ENCODE data around the gene KRTAP10-10.
"Not testable (repeated sequence)": the region's sequence is repeated elsewhere in the genome, so short reads cannot be mapped to it uniquely, and the experiment has no call there.

The KRTAP10-10 gene

DNA sequence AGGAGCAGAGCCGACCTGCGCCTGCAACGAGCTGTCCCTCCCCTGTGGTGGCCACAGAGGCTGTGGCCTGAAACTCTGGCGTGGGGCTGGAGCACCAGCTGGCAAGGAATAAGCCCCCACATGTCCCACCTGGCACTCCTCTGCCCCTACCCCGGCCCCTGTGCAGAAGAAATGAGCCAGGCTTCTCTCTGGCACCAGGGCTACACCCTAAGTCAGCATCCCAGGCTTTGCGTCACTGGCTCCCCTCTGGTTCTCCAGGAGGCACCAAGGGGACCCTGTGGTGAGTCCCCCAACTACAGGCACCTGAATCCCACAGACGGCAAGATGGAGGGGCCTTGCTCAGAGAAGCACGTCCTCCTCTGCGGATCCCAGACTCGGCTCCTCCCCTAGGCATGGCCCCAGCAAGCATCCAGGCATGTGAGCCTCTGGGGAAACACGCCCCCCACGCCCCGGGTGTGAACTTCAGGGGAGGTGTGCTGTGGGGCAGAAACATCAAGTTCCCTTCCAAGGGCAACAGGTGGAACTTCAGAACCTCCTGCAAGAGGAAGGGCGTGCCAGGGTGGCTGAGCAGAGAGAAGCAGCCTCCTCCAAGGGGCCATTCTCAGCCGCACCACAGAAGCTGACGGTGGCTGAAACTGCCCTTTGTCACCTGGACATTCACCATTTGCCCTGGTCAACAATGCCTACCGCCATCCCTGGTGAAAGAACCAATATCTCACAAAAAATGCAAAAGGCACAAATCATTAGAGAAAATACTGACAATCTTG is 33.9 kb upstream of the KRTAP10-10 start:
- no peak for DNase-seq

DNA sequence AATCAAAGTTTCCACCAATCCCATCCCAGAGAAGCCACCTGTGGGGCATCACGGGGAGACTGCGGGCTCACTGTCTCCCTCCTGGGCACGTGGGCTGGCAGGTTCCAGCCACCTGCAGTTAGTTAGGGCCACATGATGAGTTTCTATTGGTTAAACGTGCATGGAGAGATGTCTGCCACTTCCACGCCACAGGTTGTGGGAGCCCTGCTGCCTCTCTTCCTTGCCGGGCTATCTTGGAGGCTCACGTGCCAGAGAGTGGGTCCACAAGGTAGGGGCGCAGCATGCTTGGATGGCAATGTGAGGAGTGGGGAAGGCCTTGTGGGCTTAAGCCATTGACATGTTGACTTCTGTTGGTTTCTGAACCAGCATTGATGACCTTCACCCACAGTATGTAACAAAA is 33.2 kb upstream of the KRTAP10-10 start:
- no peak for DNase-seq

DNA sequence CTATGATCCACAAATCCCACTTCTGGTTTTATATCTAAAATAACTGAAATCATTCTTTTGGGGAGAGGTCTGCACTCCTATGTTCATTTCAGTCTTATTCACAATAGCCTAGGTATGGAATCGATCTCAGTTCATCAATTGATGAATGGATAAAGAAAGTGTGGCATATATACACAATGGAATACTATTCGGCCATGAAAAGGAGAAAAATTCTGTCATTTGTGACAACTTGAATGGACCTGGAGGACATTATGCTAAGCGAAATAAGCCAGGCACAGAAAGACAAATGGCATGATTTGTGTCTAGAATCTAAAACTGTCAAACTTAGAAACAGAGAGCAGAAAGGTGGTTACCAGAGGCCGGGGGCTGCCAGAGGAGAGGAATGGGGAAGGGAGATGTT is 30.7 kb upstream of the KRTAP10-10 start:
- DNase-seq, result no peak

DNA sequence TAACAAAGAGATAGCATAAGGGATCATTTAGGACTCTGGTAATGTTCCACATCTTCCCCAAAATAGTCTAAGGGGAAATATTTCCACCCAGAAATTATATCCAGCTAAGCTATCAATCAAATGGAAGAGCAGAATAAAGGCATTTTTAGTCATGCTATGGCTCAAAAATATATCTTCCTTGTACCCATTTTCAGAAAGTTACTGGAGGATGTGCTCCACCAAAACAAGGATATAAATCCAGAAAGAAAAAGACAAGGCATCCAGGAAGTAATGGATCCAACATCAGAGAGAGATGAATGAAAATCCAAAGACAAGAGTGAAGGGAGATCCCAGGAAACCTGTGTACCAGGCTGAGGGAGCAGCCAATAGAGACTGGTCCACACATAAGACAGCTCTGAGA is 28.0 kb upstream of the KRTAP10-10 start:
- DNase-seq, result no peak

DNA sequence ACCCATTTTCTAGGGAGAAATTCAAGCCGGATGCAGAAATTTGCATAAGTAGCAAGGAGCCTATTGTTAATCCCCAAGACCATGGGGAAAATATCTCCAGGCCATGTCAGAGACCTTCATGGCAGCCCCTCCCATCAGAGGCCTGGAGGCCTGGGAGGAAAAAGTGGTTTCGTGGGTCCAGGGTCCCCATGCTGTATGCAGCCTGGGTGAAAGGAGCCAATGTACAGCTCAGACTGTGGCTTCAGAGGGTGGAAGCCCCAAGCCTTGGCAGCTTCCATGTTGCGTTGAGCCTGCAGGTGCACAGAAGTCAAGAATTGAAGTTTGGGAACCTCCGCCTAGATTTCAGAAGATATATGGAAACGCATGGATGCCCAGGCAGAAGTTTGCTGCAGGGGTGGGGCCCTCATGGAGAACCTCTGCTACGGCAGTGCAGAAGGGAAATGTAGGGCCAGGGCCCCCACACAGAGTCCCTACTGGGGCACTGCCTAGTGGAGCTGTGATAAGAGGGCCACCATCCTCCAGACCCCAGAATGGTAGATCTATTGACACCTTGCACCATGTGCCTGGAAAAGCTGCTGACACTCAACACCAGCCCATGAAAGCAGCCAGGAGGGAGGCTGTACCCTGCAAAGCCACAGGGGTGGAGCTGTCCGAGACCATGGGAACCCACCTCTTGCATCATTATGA is 26.9 kb upstream of the KRTAP10-10 start:
- not testable (repeated sequence) for DNase-seq

DNA sequence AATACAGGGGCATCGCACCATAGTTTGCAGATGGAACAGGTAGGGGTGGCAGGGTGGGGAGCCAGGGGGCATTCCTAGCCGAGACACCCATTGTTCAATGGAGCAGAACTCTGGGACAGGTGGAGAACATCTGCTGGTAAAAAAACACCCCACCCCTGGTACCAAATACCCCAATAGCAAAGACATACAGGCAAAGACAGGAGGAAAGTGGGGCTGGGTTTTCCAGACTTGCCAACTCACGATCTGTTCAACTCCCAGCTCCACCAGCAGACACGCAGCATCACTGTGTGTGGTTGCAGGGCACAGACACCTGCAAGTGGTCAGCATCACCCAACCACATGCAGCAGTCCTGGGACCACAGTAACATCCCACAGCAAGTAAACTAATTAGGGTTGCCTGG is 25.6 kb upstream of the KRTAP10-10 start:
- peak in 1 of 2 experiments; percentile 2 for DNase-seq

DNA sequence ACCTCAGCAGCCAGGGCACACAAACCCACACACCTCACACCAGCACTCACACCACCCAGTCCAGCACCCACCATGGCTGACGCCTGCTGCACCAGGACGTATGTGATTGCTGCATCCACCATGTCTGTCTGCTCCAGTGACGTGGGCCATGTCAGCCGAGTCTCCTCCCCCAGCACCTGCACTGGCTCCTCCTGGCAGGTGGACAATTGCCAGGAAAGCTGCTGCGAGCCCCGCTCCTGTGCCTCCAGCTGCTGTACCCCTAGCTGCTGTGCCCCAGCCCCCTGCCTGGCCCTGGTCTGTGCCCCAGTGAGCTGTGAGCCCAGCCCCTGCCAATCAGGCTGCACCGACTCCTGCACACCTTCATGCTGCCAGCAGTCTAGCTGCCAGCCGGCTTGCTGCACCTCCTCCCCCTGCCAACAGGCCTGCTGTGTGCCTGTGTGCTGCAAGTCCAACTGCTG is 25.1 kb upstream of the KRTAP10-10 start, which contains the start of gene KRTAP10-8:
Gene KRTAP10-8, plus strand, starts transcription at position 51 of the 458 bp plus-strand sequence. Its CDS starts 22 bp downstream, at position 73.
- peak in 1 of 2 experiments; percentile 5 for DNase-seq

DNA sequence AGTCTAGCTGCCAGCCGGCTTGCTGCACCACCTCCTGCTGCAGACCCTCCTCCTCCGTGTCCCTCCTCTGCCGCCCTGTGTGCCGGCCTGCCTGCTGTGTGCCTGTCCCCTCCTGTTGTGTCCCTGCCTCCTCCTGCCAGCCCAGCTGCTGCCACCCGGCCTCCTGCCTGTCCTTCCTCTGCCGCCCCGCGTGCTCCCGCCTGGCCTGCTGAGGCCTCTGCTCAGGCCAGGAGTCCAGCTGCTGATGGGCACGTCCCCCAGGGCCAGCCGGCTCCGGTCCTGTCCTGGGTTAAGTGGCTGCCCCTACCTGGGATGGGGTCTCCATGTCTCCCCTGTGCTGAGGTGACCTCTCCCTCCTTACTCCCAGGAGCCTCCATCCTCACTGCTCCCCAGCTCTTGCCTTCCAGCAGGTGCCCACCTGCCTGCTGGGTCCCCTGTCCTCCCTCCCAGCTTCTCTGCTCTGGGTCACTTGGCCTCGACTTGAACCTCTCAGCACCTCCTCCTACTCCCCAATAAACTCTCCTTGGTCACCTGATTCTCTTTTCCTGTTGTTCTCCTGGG is 24.4 kb upstream of the KRTAP10-10 start:
- peak in 1 of 2 experiments; percentile 6 for DNase-seq

DNA sequence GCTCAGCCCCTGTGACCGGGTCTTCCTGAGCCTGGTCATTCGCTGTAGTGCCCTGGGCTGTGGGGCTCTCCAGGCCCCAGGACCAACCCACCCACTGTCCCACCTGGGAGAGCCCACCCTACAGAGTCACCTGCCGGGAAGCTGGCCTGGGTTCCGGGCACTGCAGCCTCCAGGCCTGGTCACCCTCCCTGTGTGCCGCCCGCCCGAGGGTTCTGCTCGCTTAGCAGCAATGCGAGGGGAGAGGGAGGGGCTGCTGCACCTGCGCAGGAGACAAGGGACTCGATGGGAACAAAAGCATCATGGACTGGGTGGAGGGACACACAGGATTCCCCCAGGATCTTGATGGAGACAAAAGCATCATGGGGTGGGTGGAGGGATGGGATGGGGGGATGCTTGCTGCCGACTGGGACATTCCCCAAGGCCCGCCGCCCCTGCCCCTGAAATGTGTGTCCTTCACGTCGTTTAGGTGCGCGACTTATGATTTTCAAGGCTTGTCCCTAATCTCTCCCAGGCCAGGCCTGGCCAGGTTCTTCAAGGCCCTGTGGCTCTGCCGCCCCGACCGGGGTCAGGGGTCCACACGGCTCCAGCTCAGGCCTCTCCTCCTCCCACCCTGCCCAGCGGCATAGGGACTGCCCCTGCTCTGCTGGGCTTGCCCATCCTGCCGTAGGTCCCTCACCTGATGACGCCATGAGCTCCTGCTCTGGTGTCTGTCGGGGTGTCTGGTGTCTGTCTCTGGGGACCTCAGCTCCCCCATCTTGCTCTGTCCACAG is 23.6 kb upstream of the KRTAP10-10 start:
- DNase-seq, result peak in 1 of 2 experiments; percentile 10

DNA sequence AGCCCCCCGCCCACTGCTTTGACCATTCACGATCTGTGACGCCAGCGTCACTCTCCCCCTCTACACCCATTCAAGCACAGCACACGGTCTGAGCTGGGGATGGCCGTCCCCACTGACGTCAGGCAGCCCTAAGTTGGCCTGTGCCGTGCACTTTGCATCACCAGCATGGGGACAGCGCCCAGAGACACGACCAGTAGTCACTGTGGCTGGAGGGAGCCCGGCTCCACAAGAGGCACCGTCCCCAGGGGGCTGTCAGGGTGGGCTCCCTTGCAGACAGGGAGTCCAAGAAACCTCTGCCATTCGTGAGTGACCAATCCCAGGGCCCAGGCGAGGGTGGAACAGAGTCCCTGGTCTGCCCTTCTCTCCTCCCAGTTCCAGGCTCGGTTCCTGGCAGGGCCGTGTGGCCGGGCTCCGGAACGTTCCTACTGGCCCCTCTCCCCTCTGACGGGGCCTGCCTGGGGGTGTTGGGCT is 23.0 kb upstream of the KRTAP10-10 start:
- no peak for DNase-seq

DNA sequence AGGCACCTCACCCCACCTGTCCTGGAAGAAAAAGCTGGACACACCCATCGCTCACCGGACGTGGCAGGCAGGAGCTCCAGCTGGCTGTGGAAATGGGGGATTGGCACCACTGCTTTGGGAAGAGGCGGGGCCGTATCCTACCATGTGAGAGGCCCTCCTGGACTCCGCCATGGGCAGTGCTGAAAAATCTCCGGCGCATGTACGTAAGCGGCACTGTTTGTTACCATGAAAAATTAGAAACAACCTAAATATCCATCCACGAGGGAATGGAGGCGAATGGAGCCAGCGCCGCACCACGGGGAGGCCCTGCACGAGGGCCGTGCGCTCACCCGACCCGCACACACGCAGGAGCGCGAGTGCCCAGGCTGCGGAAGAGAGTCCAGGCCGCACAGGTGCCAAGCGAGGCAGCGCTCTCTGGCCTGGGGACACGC is 22.2 kb upstream of the KRTAP10-10 start:
- no peak for DNase-seq

DNA sequence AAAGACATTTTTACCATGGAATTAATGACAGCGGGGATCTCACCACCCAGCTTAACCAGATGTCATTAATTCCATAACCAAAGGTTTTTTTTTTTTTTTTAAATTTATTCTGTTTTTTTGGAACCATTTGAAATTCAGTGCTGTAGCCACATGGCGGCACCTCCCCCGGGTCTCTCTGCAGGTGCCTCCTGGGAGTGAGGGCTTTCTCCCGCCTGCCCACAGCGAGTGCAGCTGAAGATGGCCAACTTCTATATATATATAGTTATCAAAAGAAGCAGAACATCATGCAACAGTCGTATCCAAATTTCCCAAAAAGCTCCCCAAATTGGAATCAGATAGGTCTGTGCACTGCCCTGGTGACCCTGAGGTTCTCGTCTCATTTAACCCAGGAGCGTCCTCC is 21.7 kb upstream of the KRTAP10-10 start:
- DNase-seq, result no peak

DNA sequence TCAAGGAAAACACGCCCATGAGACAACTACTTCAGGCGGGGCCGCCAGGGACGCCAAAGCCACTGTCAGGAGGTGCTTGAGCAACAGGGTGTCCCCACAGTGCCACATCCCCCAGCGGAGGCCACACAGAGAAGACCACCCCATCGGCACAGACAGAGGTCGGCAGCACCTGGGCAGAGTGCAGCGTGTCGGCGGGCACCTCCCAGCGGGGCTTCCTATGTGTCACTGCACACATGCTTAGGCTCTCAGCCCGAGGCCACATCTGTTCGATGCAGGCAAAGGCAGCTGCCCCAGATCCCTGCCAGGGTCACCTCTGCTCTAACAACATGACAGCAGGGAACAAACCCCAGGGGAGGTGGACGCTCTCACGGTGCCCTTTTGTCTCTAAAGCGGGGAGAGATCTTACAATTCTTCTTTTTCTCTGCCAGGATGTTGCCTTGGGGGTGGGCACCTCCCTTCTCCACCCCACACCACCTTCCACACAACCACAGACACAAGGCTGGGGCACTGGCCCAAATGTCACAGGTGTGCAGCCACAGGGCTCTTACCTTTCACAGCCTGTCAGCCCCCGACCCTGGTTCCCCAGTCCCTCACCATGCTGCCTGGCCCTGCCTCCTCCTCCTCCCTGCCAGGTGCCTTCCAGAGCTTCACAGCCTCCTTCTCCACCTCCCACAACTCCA is 21.1 kb upstream of the KRTAP10-10 start:
- peak in 1 of 2 experiments; percentile 11 for DNase-seq

DNA sequence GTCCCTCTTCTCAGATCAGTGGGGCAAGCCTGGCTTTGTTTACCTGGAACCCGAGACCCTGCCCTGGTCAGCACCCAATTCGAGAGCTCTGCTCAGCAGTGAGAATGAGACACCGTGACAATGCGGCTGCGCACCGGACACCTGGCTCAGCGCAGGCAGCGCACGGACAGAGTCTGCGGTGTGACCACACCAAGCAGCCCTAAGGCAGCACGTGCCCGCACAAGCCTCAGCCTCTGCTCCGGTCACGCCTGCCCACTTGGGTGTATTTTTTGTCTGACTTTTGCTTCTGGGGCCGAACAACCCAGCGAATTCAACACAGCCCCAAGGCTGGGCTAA is 20.6 kb upstream of the KRTAP10-10 start:
- no peak for DNase-seq

DNA sequence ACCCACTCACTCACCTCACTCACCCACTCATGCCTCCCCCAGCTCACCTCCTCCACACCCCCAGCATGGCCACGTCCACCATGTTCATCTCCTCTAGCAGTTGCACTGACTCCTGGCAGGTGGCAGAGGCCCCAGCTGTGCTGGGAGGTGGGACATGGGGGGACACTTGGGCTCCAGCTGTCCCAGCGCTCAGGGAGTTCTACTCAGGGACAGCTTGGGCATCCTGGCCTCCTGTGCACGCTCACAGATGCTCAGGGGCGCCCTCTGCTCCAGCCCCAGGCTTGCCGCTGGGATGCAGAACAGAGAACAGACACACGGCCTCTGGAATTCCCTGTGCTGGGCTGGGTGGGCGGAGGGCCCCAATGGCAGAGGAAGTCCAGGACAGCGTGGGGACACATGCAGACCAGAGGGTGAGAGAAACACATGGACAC is 20.1 kb upstream of the KRTAP10-10 start:
- no peak for DNase-seq

DNA sequence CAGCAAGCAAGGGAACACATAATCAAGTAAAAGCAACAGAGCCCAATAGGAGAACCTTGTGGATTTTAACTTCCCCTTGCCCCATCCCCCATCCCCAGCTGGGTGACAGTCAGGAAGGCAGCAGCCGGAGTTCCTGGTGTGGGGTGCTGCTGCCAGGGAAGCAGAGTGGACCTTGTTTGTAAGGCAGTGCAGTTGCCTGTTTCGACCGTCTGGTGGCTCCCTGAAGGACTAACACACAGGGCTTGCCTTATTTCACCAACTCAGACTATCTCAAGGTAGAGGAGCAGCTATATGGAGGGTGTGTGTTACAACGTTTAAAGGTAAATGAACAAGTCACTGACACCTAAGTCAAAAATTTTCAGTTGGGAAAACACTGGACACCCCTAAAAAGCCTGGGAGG is 18.7 kb upstream of the KRTAP10-10 start:
- DNase-seq, result peak; percentile 32 to 37

DNA sequence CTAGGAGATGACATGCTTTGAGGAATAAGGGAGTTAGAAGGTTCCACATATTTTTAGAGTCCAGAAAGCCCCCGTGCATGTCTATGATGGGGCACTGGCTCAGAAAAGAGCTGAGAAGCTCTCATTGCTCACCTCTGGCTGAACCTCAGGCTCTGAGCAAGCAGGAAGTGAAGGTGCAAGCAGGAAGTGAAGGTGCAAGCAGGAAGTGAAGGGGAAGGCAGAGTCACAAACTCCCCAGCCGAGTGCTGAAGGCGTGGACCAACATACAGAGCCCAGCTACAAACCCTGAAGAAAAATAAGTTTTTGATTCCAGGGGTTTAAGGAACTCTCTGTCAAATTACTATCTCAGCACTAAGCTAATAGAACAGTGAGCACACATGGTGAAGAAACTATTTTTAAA is 18.2 kb upstream of the KRTAP10-10 start:
- peak; percentile 38 to 51 for DNase-seq

DNA sequence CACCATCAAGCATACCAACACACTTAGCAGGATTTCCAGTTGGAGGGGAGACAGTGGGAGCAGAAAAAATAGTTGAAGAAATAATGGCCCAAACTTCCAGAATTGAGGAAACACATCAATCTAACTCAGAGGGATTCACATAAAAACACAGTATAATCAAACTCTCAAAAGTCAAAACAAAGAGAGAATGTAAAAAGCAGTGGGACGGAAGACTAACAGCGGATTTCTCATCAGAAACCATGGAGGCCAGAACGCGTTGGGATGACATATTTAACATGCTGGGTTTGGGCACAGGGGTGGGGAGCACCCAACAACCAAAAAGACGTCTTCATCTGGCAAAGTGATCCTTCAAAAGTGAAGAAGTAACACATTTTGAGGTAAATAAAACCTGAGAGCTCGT is 17.3 kb upstream of the KRTAP10-10 start:
- no peak for DNase-seq

DNA sequence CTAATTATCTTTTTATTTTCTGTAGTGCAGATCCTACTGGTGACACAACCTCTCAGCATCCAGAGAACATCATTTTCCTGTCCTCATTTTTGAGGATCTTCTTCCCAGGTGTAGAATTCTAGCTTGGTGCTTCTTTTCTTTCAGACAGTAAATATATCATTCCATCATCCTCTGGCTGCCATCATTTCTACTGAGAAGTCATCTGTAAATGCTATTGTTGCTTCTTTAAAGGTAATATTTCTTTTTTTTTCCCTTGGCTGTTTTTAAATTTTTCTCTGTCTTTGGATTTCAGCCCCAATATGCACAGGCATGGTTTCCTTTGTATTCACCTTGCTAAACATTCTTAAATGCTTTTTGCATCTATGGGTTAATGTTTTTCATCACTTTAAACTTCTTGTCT is 13.6 kb upstream of the KRTAP10-10 start:
- no peak for DNase-seq

DNA sequence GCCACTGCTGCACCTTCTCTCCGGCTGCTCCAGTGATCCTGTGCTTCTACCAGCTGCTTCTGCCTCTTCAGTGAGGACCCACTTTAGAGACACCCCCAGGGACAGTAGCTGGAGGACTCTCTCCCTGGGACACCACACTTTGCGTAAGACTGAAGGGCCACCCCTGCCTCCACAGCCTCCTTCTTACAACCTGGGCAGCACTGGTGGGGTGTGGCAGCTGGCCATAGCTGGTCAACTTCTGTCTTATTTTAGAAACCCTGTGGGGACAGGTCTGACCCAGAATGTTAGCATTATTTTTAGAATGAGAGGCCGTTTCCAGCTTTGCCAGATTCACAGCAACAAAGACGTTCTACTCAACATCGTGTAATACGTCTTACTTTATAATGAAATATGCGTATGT is 11.4 kb upstream of the KRTAP10-10 start:
- no peak for DNase-seq

DNA sequence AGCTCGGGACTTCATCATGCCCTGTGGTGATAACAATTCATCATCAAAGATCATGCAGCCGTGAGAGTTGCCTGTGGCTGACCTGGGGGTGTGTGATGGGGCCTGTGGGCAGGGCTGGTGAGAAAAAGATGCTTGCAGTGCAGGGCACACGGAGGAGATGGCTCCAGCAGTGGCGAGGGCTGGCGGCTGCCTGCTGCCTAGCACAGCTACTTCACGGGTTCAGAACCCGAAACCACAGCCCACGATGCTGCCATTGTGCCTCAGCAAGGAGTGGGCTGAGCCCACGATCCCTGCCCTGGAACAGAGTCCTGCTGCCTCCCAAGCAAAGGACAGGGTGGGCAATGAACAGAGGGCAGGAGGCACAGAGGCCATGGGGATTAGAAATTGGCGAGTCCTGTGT is 10.9 kb upstream of the KRTAP10-10 start:
- DNase-seq, result peak in 1 of 2 experiments; percentile 12

DNA sequence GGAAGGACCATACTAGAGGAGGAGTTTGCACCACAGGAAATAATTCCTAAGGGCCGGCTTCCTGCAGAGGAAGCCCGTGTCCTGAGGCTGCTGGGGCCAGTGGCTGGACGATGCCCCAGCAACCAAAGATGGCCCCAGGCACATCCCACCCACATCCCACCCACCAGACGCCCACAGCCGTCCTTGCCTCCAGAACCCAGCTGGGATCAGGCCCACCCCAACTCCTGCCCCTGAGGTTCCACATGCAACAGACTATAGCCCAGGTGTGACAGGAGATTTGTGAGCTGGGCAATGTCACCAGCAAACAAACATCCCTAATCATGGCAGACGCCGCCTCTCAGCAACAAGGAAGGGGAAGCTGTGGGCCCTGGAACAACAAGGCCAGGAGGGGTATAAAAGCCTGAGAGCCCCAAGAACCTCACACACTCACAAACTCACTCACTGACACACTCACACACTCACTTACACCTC is 10.4 kb upstream of the KRTAP10-10 start, which contains the start of gene KRTAP10-9:
Gene KRTAP10-9, plus strand, starts transcription at position 421 of the 471 bp plus-strand sequence. CDS start 79 bp downstream, outside the sequence.
- DNase-seq, result no peak

Measured in activated T-cell treated with anti-CD3 and anti-CD28 coated beads, Interleukin-2, amount 50 U/mL, for 48 hours (primary cell).